ENCODE measurements around the gene CEACAM19. TPM values are rescaled to one million over a fixed set of nuclear protein-coding genes. Genes with fewer than 3 reads are reported as not detected.

CEACAM19 gene
- total and polyA plus RNA-seq, 10 of the 15 experiments (the other 5 are each of a cell fraction or from before 2014, with no cell fraction given) = 0.13 to 0.31 (median 0.17) TPM; not detected in 4

- no peak overlapping the region for H3K27ac ChIP-seq (ENCODE audit: control insufficient read depth, insufficient read depth)
- intact Hi-C loops (cut with micrococcal nuclease; ENCODE audit: unreplicated experiment) = no loop called here
- H3K9me3 ChIP-seq (replicated peaks; ENCODE audit: control insufficient read depth, insufficient read depth, low read length) = no peaks in the 10 kb centered on the region
- H3K4me3 ChIP-seq = no peak overlapping the region
- no peaks in the 10 kb centered on the region for H3K79me2 ChIP-seq (ENCODE audit: control insufficient read depth, insufficient read depth, low read length)
- ChIA-PET POLR2A (no interaction called here), SMC1A (ENCODE audit: uncharacterized antibody, unreplicated experiment) (no interaction called here), RAD21 (ENCODE audit: unreplicated experiment) (no interaction called here), CTCF (interaction anchor here (1.0 to 1.6 kb wide), 2 partner anchors 64 to 69 kb away, joined by 3 read pairs; no protein-coding TSS in a partner anchor)
- 13% methylated on average over 3 of the region's 3 CpGs for whole genome bisulfite sequencing (ENCODE audit: insufficient coverage, insufficient replicate concordance, low lambda C conversion rate, missing lambda C conversion rate)
- H4K20me1 ChIP-seq (ENCODE audit: control insufficient read depth, insufficient read depth) = no peaks in the 10 kb centered on the region
- in situ Hi-C loops (cut with MboI) = no loop called here
- no peak overlapping the region for H3K4me2 ChIP-seq (ENCODE audit: control insufficient read depth, insufficient read depth)
- no peak for ATAC-seq
- peaks cover 0 to 2% of the 10 kb centered on the region in 2 experiments; a peak in 1 of 4 replicates for H3K27me3 ChIP-seq (replicated peaks in 1 of 2; ENCODE audit: control insufficient read depth in 2 of 2, insufficient read depth in 2 of 2, low read length in 1 of 2)
- no peak overlapping the region for H3K9ac ChIP-seq (ENCODE audit: control insufficient read depth, insufficient read depth, low read length)
- no peaks in the 10 kb centered on the region for H3K4me1 ChIP-seq (ENCODE audit: control insufficient read depth, insufficient read depth, low read length)
- no TSS peak for BruUV-seq (replicated peaks)
- H3K36me3 ChIP-seq (ENCODE audit: control insufficient read depth in 2 of 2, insufficient read depth in 2 of 2, low read length in 1 of 2) = no peaks in the 10 kb centered on the region
- no peak overlapping the region for H2AFZ ChIP-seq (ENCODE audit: control insufficient read depth, low read depth, low read length)
- DNase-seq (ENCODE audit: low read depth, low spot score) = no peak
- FAIRE-seq = no peak
- TF ChIP-seq SMARCA5 (IDR thresholded peaks at IDR 0.05) (no peak), ZBTB4 (CRISPR knock-in tag; IDR thresholded peaks at IDR 0.05) (no peak), NRF1 (conservative IDR thresholded peaks at IDR 0.05; ENCODE audit: low read depth, low read length) (no peak), STAT3 (IDR thresholded peaks at IDR 0.05; ENCODE audit: low read depth, low read length) (no peak), BRCA1 (IDR thresholded peaks at IDR 0.05; ENCODE audit: low read depth, low read length) (no peak), MEF2B (IDR thresholded peaks at IDR 0.05; ENCODE audit: partially characterized antibody, poor library complexity, severe bottlenecking) (no peak), SMC3 (IDR thresholded peaks at IDR 0.05; ENCODE audit: borderline replicate concordance, low read length) (no peak), PAX8 (IDR thresholded peaks at IDR 0.05) (no peak), NFXL1 (IDR thresholded peaks at IDR 0.05; ENCODE audit: borderline replicate concordance) (no peak), ZNF687 (IDR thresholded peaks at IDR 0.05) (no peak), CREM (IDR thresholded peaks at IDR 0.05; ENCODE audit: low read depth) (no peak), HDAC6 (IDR thresholded peaks at IDR 0.05; ENCODE audit: unreplicated experiment) (no peak), BACH1 (IDR thresholded peaks at IDR 0.05; ENCODE audit: borderline replicate concordance) (no peak), USF2 (IDR thresholded peaks at IDR 0.05; ENCODE audit: borderline replicate concordance, low read depth, low read length) (no peak), CBX3 (IDR thresholded peaks at IDR 0.05; ENCODE audit: borderline replicate concordance, low read depth) (no peak), IRF5 (IDR thresholded peaks at IDR 0.05; ENCODE audit: borderline replicate concordance) (no peak)
Measured at GRCh38 chr19:44640518-44640917, 30.8 kb upstream of the CEACAM19 start.
